GM23338 (cell line): ENCODE data around the gene AXIN1.
"Not testable (repeated sequence)": the region's sequence is repeated elsewhere in the genome, so short reads cannot be mapped to it uniquely, and the experiment has no call there.

Source experiments
- CREB1 ChIP-seq: fragments of 250-450 bp; sonication (Bioruptor Pico); IDR thresholded peaks from 2 replicates; pipeline ENCODE4 v1.5.0; 2020; ENCODE audit warnings: low read depth, mild to moderate bottlenecking, moderate library complexity
- EZH2 ChIP-seq: fragments of 200-600 bp; sonication (generic); IDR thresholded peaks from one replicate; pipeline ENCODE4 v1.8.0; 2017; ENCODE audit warnings: antibody characterized with exemption, mild to moderate bottlenecking, low read depth; ENCODE audit not compliant: unreplicated experiment
- EZH2phosphoT487 ChIP-seq: fragments of 200-600 bp; sonication (generic); IDR thresholded peaks from one replicate; pipeline ENCODE4 v1.8.1; 2018; ENCODE audit warnings: antibody characterized with exemption; ENCODE audit not compliant: unreplicated experiment
- JUNB ChIP-seq: IDR thresholded peaks from one replicate; pipeline ENCODE4 v1.6.1; 2016; ENCODE audit warnings: antibody characterized with exemption; ENCODE audit not compliant: unreplicated experiment
- NANOG ChIP-seq: IDR thresholded peaks from 2 replicates; pipeline ENCODE4 v1.6.1; 2016; ENCODE audit warnings: antibody characterized with exemption, borderline replicate concordance
- POLR2AphosphoS5 ChIP-seq: IDR thresholded peaks from 2 replicates; pipeline ENCODE4 v1.6.1; 2016; ENCODE audit warnings: antibody characterized with exemption, low read depth
- ZNF114 ChIP-seq: fragments of 250-450 bp; sonication (Bioruptor Pico); IDR thresholded peaks from 2 replicates; pipeline ENCODE4 v1.5.0; 2020; ENCODE audit warnings: mild to moderate bottlenecking, moderate library complexity
- TF ChIP-seq, protein P1 (sequence below), 2 experiments: fragments of 200-600 bp in 1 of 2; sonication (generic) in 1 of 2; conservative IDR thresholded peaks; 2 replicates each; pipeline versions ENCODE4 v1.5.1 to v1.6.1; 2016 to 2017; ENCODE audit warnings: antibody characterized with exemption in 2 of 2, low read depth in 2 of 2, mild to moderate bottlenecking in 2 of 2, moderate library complexity in 1 of 2
- TF ChIP-seq, protein P2 (sequence below): IDR thresholded peaks from one replicate; pipeline ENCODE4 v1.6.1; 2018; ENCODE audit warnings: antibody characterized with exemption; ENCODE audit not compliant: unreplicated experiment
- TF ChIP-seq, protein P3 (sequence below): fragments of 250-450 bp; sonication (Bioruptor Pico); IDR thresholded peaks from 2 replicates; pipeline ENCODE4 v1.5.0; 2020; ENCODE audit warnings: mild to moderate bottlenecking, moderate library complexity
- TF ChIP-seq, protein P4 (sequence below): IDR thresholded peaks from 2 replicates; pipeline ENCODE4 v1.6.1; 2016; ENCODE audit warnings: antibody characterized with exemption

DNA sequence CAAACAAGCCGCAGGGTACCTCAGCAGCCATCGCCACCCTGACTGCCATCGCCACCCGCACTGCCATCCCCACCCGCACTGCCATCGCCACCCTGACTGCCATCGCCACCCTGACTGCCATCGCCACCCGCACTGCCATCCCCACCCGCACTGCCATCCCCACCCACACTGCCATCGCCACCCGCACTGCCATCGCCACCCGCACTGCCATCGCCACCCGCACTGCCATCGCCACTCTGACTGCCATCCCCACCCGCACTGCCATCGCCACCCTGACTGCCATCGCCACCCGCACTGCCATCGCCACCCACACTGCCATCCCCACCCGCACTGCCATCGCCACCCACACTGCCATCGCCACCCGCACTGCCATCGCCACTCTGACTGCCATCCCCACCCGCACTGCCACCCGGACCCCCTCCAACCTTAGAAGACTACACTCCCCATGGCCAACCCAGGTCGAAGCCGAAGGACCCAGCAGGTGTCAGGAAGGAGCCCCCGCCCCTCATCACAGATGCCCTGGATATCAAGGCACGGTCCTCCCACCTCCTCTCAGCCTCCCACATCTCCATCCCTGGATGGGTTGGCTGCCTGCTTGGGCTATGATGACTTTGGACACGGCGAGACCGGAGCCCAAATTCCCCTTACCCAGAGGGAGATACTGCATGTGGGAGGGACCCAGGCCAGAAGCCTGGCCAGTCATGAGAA lies 25.7 kb upstream of the AXIN1 start:
- TF ChIP-seq, protein P1, sequence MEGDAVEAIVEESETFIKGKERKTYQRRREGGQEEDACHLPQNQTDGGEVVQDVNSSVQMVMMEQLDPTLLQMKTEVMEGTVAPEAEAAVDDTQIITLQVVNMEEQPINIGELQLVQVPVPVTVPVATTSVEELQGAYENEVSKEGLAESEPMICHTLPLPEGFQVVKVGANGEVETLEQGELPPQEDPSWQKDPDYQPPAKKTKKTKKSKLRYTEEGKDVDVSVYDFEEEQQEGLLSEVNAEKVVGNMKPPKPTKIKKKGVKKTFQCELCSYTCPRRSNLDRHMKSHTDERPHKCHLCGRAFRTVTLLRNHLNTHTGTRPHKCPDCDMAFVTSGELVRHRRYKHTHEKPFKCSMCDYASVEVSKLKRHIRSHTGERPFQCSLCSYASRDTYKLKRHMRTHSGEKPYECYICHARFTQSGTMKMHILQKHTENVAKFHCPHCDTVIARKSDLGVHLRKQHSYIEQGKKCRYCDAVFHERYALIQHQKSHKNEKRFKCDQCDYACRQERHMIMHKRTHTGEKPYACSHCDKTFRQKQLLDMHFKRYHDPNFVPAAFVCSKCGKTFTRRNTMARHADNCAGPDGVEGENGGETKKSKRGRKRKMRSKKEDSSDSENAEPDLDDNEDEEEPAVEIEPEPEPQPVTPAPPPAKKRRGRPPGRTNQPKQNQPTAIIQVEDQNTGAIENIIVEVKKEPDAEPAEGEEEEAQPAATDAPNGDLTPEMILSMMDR (conservative IDR thresholded peaks at IDR 0.05; ENCODE audit: low read depth in 2 of 2): not testable (repeated sequence)
- TF ChIP-seq, protein P2, sequence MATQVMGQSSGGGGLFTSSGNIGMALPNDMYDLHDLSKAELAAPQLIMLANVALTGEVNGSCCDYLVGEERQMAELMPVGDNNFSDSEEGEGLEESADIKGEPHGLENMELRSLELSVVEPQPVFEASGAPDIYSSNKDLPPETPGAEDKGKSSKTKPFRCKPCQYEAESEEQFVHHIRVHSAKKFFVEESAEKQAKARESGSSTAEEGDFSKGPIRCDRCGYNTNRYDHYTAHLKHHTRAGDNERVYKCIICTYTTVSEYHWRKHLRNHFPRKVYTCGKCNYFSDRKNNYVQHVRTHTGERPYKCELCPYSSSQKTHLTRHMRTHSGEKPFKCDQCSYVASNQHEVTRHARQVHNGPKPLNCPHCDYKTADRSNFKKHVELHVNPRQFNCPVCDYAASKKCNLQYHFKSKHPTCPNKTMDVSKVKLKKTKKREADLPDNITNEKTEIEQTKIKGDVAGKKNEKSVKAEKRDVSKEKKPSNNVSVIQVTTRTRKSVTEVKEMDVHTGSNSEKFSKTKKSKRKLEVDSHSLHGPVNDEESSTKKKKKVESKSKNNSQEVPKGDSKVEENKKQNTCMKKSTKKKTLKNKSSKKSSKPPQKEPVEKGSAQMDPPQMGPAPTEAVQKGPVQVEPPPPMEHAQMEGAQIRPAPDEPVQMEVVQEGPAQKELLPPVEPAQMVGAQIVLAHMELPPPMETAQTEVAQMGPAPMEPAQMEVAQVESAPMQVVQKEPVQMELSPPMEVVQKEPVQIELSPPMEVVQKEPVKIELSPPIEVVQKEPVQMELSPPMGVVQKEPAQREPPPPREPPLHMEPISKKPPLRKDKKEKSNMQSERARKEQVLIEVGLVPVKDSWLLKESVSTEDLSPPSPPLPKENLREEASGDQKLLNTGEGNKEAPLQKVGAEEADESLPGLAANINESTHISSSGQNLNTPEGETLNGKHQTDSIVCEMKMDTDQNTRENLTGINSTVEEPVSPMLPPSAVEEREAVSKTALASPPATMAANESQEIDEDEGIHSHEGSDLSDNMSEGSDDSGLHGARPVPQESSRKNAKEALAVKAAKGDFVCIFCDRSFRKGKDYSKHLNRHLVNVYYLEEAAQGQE: not testable (repeated sequence)
- TF ChIP-seq EZH2; CREB1 (CRISPR knock-in tag); ZNF114 (CRISPR knock-in tag); EZH2phosphoT487; POLR2AphosphoS5; JUNB; NANOG: not testable (repeated sequence)
- TF ChIP-seq, protein P3, sequence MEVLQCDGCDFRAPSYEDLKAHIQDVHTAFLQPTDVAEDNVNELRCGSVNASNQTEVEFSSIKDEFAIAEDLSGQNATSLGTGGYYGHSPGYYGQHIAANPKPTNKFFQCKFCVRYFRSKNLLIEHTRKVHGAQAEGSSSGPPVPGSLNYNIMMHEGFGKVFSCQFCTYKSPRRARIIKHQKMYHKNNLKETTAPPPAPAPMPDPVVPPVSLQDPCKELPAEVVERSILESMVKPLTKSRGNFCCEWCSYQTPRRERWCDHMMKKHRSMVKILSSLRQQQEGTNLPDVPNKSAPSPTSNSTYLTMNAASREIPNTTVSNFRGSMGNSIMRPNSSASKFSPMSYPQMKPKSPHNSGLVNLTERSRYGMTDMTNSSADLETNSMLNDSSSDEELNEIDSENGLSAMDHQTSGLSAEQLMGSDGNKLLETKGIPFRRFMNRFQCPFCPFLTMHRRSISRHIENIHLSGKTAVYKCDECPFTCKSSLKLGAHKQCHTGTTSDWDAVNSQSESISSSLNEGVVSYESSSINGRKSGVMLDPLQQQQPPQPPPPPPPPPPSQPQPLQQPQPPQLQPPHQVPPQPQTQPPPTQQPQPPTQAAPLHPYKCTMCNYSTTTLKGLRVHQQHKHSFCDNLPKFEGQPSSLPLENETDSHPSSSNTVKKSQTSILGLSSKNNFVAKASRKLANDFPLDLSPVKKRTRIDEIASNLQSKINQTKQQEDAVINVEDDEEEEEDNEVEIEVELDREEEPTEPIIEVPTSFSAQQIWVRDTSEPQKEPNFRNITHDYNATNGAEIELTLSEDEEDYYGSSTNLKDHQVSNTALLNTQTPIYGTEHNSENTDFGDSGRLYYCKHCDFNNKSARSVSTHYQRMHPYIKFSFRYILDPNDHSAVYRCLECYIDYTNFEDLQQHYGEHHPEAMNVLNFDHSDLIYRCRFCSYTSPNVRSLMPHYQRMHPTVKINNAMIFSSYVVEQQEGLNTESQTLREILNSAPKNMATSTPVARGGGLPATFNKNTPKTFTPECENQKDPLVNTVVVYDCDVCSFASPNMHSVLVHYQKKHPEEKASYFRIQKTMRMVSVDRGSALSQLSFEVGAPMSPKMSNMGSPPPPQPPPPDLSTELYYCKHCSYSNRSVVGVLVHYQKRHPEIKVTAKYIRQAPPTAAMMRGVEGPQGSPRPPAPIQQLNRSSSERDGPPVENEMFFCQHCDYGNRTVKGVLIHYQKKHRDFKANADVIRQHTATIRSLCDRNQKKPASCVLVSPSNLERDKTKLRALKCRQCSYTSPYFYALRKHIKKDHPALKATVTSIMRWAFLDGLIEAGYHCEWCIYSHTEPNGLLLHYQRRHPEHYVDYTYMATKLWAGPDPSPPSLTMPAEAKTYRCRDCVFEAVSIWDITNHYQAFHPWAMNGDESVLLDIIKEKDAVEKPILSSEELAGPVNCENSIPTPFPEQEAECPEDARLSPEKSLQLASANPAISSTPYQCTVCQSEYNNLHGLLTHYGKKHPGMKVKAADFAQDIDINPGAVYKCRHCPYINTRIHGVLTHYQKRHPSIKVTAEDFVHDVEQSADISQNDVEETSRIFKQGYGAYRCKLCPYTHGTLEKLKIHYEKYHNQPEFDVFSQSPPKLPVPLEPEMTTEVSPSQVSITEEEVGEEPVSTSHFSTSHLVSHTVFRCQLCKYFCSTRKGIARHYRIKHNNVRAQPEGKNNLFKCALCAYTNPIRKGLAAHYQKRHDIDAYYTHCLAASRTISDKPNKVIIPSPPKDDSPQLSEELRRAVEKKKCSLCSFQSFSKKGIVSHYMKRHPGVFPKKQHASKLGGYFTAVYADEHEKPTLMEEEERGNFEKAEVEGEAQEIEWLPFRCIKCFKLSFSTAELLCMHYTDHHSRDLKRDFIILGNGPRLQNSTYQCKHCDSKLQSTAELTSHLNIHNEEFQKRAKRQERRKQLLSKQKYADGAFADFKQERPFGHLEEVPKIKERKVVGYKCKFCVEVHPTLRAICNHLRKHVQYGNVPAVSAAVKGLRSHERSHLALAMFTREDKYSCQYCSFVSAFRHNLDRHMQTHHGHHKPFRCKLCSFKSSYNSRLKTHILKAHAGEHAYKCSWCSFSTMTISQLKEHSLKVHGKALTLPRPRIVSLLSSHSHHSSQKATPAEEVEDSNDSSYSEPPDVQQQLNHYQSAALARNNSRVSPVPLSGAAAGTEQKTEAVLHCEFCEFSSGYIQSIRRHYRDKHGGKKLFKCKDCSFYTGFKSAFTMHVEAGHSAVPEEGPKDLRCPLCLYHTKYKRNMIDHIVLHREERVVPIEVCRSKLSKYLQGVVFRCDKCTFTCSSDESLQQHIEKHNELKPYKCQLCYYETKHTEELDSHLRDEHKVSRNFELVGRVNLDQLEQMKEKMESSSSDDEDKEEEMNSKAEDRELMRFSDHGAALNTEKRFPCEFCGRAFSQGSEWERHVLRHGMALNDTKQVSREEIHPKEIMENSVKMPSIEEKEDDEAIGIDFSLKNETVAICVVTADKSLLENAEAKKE (CRISPR knock-in tag): not testable (repeated sequence)
- TF ChIP-seq, protein P4, sequence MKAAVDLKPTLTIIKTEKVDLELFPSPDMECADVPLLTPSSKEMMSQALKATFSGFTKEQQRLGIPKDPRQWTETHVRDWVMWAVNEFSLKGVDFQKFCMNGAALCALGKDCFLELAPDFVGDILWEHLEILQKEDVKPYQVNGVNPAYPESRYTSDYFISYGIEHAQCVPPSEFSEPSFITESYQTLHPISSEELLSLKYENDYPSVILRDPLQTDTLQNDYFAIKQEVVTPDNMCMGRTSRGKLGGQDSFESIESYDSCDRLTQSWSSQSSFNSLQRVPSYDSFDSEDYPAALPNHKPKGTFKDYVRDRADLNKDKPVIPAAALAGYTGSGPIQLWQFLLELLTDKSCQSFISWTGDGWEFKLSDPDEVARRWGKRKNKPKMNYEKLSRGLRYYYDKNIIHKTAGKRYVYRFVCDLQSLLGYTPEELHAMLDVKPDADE: not testable (repeated sequence)
